SKM-1 (cell line): ENCODE data around the gene PRDM16.

Experiments
- DNase-seq: peaks from one replicate; lab custom pipeline; 2025; ENCODE audit not compliant: unreplicated experiment; lab: John Stamatoyannopoulos, UW

Gene PRDM16

DNA sequence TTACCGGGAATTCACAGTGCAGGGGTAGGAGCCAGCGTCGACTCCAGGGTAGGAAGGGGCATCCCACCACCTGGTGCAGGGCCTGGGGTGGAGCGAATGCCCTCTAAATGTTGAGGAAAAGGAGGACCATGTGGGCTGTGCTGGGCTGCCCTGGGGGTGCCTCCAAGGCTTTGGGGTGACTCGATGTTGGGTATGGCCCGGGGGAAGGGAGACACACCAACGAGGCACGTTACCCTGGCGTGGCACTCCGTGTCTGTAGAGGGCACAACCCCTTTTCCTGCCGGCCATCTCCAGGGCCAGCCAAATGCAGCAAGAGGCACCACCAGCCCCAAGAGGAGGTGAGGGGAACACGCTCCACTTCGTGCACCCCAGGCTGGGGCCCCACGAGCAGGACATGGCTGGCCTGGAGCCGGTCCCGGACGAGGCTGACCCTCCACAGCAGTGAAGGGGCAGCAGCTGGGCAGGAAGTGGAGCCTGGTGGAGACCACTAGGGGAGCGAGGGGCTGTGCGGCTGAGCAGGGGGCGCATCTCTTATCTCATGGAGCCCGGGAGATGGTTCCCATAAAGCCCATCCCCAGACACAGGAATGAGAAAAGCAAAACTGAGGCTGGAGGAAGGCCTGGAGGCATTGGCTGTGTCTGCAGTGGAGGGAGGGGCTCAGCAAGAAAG, 36.5 kb upstream of the PRDM16 start:
- no peak for DNase-seq

DNA sequence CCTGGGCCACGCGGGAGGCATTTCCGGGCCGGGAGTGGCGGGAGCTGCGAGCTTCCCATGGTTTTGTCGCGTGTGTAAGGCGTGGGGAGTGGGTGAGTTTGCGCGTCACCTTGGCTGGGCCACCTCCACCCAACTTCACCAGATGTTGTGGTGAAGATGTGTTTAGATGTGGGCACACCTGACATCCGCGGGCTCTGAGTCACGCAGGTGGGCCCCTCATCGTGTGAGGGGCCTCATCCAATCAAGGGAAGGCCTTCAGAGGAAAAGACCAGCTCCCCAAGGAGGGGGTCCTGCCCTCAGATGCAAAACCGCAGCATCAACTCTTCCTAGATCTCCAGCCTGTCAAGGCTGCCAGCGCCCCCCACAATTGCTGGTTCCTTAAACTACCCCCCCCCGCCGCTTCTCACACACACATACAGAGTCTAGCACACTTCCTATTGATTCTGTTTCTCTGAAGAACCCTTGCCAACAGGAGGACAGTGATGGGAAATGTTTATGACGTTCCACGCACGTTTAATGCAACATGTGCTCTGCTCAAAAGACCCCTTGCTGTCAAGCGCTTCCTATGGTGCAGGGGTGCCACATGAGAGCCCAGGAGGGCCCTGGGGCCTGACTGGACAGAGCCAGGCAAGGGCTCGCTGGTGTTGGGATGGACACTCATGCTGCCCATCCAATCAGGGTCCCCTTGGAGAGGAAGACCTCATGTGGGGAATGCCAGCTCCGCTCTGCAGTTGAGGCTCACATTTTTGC, 35.8 kb upstream of the PRDM16 start:
- DNase-seq = no peak

DNA sequence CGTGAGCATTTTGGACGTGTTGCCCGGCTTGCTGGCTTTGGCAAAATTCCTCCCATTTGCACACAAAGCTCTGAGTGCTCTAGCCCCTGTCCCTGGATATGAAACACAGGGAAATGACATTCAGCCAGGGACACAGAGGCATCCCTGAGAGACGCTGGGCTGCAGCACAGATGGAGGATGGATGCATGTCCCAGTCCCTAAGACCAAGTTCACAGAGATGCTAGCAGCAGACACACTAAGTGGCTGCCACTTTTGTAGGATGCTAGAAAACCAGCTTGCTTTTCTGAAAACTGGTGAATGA, 35.3 kb upstream of the PRDM16 start:
- no peak for DNase-seq

DNA sequence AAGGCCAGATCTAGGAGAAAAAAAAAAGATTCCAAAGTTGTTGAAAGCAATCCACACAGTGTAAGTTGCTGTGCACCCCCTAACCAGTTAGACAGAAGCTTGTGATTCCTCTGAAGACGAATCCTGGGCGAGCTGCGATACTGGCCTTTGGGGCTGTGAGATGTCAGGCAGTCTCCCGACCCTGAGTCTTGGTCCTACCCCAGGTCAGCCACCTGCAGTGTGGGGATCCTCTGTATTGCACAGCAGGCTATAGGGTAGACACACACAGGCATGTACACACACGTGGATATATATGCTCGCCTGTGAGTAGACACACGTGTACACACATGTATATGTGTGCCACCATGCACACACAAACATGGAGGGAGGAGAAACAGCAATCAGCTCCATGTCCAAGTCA, 34.8 kb upstream of the PRDM16 start:
- no peak for DNase-seq

DNA sequence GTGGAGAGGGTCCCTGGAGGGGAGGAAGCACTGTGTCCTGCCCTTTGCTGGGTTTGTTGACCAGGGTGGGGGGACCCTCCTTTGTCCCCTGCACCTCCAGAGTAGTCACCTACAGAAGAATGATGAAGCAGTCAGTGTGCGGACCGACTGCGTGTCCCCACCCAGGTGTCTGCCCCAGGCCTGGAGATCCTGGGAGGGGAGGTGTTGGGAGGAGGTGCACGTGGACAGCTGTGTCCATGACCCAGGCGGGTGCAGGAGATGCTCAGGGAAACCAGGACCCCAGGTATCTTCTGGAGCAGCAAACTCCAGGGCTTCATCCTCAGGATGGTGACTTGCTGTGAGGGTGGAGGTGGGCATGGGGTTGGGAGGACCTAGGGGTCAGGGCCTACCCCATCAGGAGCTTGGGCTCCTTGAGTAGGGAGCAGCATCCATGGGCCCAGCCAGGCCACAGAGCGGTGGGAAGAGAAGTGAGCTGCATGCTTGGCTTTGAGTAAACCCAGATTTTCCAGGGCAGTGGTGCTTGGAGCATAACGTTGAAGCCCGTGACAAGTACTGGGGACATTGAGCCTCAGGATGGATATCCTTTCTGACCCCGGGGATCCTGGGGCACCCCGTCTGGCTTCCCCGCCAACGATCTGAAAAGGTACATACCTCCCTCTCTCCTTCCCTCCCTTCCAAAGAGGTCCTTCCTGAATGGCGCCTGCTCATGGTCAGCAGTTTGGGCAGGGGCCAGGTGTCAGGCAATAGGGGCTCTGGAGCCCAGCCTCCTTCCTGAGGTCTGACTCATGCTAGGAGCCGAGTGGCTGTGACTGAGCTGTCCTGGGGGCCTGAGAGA, 34.1 kb upstream of the PRDM16 start:
- no peak for DNase-seq

DNA sequence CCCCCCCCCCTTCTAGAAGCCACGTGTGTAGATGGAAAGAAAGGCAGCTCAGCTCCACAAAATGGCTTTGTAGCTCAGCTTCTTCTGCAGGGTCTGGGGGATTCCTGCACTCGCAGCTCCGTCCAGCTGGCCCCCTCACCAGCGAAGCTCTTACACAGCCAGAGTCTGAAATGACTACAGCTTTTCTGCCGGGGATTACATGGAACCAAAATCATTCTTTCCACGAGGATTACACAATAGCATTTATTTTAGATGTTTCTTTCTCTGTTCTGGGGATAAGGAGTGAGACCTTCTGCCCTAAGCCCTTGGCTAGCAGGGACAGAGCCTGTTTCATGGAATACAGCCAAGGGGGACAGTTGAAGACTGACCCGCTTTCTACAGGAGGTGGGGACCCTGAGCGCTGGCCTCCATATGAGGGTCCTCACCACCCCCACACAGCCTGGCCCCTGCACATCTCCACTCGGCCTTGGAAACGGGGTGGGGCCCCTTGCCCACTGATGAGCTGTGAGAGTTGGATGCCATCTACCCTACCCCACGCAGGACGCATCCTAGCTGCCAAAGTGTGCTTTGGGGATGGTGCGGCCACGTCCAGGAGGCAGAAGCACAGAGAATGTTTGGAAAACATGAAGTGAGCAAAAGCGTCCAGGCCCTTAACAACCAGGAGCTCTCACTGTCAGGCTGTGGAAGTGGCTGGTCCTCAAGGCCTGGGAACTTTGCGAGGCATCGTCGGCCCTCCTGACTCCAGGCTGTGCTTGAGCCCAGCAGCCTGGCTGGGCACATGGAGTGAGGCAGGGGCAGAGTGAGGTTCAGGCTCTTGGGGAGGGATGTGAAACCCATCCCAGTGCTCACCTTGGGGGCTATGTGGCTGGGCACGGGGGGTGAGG, 33.2 kb upstream of the PRDM16 start:
- DNase-seq = no peak

DNA sequence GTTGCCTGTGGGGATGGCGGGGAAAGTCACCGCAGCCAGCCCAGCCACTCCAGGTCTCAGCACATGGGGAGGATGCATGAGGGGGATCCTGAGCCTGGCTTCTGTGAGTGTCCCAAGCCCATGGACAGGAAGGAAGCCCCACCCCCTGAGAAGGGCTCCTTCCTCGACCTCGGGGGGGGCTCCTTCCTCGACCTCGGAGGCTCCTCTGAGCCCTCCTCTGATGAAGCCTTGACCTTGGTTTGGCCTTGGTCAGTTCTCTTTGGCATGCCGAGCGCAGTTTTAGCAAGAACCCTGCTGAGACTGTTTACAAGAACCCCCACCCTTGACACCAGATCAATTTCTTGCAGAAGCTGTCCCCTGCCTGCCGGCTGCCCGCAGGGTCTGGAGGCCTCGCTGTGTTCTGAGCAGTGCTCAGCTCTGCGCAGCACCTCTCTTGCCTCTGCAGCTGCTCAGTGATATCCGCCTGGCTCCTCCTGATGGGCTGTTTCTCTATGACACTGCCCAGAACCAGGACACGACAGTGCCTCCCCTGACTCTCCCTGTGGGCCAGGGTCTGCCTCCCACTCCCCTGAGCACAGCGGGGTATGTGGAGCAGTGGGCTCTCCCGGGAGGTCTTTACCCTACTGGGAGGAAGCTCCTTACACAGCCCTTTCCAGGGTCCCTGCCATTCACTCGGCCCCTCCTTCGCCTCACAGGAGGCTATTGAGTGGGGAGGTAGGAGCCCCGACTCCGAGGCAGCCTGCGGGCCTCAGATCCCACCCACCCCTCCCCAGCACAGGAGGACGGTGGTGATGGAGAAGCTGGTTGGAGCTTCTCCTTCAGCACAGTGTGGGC, 32.3 kb upstream of the PRDM16 start:
- DNase-seq = no peak

DNA sequence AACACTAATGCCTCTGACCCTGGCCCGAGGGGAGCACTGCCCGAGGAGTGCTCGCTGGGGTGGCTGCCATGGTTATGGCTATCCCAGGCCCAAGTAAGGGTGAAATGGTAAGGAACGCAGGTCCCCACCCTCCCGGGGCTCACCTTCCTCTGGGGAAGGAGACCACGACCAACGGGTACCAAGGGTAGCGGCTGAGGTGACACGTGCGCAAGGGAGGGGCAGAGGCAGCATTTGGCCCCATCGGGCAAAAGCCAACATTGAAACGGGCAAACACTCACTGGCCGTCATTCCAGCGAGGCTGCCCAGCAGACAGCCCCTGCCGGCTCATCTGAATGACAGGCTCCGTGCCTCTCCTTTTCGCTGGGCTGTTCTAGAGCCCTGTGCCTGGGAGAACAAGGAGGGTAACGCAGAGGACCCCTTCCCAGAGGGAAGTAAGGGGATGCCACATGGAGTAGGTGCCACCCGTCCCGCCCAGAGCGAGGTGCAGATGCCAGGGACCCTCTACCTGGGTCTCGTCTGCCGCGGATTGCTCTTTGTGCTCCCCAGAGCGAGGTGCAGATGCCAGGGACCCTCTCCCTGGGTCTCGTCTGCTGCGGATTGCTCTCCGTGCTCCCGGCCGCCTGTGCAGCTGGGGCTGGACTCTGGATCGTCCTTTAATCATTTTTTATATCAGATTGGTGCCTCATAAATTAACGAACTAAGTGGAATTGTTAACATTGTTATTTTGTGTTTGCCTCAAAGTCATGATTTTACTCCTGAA, 31.5 kb upstream of the PRDM16 start:
- no peak for DNase-seq

DNA sequence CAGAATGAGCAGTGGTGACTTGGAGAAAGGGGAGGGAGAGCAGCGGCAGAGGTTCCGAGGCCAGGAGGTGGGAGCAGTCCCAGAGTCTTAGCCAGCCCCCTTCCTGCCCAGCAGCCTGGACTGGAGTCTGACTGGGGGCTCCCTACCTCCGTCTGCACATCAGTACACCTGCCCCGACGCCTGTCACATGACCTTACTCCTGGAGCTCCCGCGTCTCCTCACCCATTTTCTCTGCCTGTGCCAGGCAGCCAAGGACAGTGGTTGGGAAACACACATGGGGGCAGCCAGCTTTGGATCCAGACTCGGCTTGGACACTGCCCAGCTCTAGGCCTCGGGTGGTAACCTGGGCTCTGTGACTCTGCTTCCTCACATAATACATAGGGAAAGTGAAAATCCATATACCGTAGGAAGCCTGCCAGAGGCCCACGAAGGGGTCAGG, 30.9 kb upstream of the PRDM16 start:
- no peak for DNase-seq

DNA sequence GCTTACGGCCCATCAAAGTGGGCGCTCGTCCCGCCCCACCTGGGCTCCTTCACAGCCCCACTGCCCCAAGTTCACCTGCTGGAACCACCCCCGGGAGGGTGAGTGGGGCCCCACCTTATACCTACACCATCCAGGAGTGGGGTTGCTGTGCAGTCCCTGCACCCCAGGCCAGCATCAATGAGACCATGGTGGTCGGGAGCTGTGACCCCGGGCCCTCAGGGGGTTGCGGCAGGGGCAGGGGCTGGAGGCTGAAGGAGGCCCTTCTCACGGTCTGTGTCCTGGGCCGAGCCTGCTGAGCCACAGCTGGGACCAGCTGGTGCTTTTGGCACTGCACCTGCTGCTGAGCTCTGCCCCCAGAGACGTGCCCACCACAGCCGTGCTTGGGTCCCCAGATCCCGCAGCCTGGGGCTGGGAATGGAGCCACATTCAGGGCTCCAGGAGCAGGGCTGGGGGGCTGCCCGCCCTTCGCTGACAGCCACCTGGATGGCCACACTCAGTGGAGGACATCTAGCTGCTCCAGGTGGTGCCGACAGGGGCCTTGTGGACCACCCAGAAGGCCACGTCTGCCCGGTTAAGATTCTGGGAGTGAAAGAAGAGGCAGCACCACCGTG, 30.3 kb upstream of the PRDM16 start:
- DNase-seq = no peak

DNA sequence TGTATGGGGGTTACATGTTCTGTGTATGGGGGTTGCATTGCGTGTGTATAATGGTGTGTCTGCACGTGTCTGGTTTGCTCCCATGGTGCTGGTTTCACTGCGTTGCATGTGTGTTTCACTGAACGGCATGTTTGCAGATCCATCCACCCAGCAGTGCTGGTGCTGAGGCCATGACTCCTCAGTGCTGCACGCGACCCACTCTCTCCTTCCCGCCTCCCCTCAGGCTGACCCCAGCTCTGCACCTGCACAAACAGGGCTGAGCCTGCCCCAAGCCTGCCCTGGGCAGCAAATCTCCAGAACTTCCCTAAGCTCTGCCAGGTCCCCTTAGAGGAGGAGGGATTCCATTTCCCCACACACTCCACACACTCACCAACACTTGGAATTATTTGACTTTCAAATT, 29.0 kb upstream of the PRDM16 start:
- DNase-seq = no peak

DNA sequence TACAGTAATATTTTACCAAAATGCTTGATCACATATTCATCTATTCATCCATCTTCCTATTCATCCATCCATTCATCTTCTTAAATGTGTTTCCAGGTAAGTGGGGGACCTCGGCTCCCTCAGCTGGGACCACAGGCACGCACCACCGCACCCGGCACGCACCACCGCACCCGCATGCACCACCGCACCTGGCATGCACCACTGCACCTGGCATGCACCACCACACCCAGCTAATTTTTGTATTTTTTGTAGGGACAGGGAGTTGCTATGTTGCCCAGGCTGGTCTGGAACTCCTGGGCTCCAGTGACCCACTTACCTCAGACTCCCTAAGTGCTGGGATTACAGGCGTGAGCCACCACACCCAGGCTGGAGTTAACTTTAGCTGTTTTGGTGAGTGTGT, 26.5 kb upstream of the PRDM16 start:
- no peak for DNase-seq

DNA sequence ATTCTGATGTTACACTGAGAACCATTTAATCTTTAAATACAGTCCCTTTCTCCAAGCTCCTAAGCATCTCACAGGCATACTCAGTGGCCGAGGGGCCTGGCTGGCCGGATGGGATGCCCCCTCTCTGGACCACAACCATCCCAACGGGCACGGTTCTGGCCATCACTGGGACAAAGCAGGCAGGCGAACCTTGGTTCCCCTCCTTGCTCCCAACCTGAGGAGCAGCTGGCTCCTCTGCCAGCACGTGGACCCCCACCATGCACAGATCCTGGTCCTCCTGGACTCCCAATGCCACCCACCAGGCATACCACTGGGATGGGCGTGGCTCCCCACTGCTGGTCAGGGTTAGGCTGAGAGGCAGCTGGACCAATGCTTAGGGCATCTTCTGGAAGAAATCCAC, 19.8 kb upstream of the PRDM16 start:
- DNase-seq = no peak

DNA sequence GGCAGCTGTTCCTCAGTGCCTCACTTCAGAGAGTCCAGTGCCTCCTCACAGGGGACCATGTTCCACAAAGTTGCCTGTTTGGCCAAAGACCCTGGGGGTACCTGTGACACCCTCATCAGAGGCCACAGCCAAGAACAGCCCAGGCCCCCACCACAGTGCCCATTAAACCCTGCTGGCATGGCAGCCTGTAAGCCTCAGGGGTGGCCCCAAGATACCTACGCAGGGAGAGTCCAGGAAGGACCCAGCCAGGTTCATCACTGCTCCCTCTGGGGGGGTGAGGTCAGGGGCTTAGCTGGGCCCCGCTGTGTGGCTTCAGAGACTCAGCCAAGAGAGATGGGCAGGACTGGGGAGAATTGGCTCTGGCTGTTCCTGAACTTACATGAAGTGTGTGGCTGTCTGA, 19.1 kb upstream of the PRDM16 start:
- no peak for DNase-seq

DNA sequence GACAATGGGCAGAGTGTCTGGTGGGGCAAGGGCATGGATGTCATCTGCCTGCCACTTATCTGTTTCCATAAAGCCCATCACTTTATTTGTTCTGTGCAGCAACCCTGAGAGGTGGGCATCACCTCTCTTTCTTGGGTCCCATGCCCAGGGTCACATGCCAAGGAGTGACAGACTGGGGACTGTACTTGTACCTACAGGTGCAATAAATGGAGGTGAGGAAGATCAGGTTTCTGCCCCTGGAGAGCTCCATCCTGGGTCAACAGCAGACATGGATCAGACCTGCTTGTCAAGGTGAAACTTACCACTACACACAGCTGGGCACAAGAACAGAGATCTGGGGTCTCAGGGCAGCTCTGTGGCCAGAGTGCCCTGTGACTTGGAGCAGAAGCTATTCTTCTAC, 18.4 kb upstream of the PRDM16 start:
- no peak for DNase-seq

DNA sequence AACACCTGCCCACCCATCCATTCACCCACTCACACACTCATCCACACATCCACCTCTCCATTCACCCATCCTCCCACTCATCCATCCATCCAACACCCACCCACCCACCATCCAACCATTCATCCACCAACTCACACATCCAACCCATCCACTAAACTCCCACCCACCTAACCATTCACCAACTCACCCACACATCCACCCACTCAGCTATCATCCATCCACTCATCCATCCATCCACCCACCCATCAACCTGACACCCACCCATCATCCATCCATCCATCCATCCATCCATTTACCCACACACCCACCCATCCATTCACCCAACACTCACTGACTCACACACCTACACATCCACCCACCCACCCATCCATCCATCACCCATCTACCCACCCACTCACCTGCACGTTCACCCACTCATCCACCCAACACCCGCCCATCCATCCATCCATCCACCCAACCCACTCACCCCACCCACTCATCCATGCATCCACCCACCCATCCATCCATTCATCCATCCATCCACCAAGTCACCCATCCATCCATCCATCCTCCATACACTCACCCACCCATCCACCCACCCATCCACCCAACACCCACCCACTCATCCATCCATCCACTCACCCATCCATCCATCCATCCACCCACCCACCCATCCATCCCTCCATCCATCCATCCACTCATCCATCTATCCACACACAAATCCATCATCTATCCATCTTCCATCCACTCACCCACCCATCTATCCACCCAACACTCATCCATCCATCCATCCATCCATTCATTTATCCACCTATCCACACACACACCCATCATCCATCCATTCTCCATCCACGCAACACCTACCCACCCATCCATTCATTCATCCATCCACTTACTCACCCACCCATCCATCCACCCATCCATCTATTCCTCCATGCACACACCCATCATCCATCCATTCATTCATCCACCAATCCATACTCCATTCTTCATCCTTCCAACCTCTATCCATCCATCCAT, 17.4 kb upstream of the PRDM16 start:
- DNase-seq = no peak

DNA sequence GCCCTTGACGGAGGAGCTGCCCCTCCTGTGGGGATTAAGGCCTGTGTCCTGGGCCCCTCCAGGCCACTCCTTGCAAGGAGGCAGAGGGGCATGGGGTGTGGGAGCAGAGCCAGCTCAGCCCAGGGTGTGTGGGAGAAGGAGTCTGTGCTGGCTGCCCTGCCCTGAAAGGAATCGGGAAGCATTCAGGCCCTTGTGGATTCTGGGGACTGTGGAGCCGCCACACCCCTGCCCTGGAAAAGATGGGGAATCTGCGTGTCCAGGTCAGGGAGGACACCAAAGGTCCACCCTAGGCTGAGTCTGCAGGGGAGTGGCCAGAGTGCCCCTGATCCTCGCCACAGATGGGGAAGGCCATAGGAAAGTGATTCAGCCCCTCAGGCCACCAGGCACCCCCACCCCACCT, 16.5 kb upstream of the PRDM16 start:
- DNase-seq = no peak
